A549 treated with AZD2906 at 1 μM for 4 hours (cell line): Measurements from ENCODE around the gene C16orf54. TPM values are rescaled to one million over a fixed set of nuclear protein-coding genes. Genes with fewer than 3 reads are reported as not detected.

Experiments used
- total RNA-seq: library from RNA; stranded (reverse); fragments of 200-300 nt; extraction: Qiagen RNA extraction; gene quantifications from 5 replicates; pipeline ENCODE4 v1.2.3, GENCODE V29; 2022

C16orf54 gene
- total RNA-seq, result not detected in 5 replicates

GRCh38 chr16:29745853-29746345 is at the start of gene C16orf54:
TSS of gene C16orf54 (minus strand) at chr16:29745990. CDS start at chr16:29744951, 1,039 bp downstream.

GRCh38 chr16:29790183-29790948 is 44.6 kb upstream of the C16orf54 start, which contains the start of gene KIF22:
TSS of gene KIF22 (plus strand) at chr16:29790751. CDS start at chr16:29790760, 9 bp downstream.

GRCh38 chr16:29777576-29778350 is 32.0 kb upstream of the C16orf54 start, which contains the start of gene ZG16:
TSS of gene ZG16 (plus strand) at chr16:29778256. CDS start at chr16:29779267, 1,011 bp downstream.

Other genes starting within 250 kb of the C16orf54 start
- gene NPIPB12, start 239.6 kb downstream of the C16orf54 start, total RNA-seq, result 18.9 to 32.2 TPM (median 28.8 TPM) in 5 replicates
- not detected in 5 replicates for gene SPN, start 82.7 kb downstream of the C16orf54 start, total RNA-seq
- gene QPRT, start 66.8 kb downstream of the C16orf54 start, total RNA-seq, result 0.59 to 1.2 TPM (median 0.70 TPM) in 5 replicates
- gene ZG16, start 32.3 kb upstream of the C16orf54 start, total RNA-seq, result not detected in 5 replicates
- 79.8 to 94.5 TPM (median 88.2 TPM) in 5 replicates for gene KIF22, start 44.8 kb upstream of the C16orf54 start, total RNA-seq
- 147 to 170 TPM (median 158 TPM) in 5 replicates for gene MAZ, start 60.5 kb upstream of the C16orf54 start, total RNA-seq
- 0.27 to 0.38 TPM (median 0.32 TPM) in 5 replicates for gene PRRT2, start 66.2 kb upstream of the C16orf54 start, total RNA-seq
- gene PAGR1, start 70.2 kb upstream of the C16orf54 start, total RNA-seq, result 38.1 to 43.0 TPM (median 41.2 TPM) in 5 replicates
- 125 to 150 TPM (median 142 TPM) in 5 replicates for gene MVP, start 74.5 kb upstream of the C16orf54 start, total RNA-seq
- 61.3 to 95.2 TPM (median 91.3 TPM) in 5 replicates for gene CDIPT, start 117.2 kb upstream of the C16orf54 start, total RNA-seq
- gene SEZ6L2, start 153.6 kb upstream of the C16orf54 start, total RNA-seq, result 16.9 to 23.4 TPM (median 21.0 TPM) in 5 replicates
- 14.6 to 28.2 TPM (median 22.7 TPM) in 5 replicates for gene ASPHD1, start 154.5 kb upstream of the C16orf54 start, total RNA-seq
- gene KCTD13, start 180.2 kb upstream of the C16orf54 start, total RNA-seq, result 10.2 to 16.4 TPM (median 14.5 TPM) in 5 replicates
- gene TMEM219, start 216.1 kb upstream of the C16orf54 start, total RNA-seq, result 82.6 to 101 TPM (median 99.1 TPM) in 5 replicates
- gene TAOK2, start 227.9 kb upstream of the C16orf54 start, total RNA-seq, result 25.2 to 31.2 TPM (median 30.1 TPM) in 5 replicates
- 14.6 to 18.0 TPM (median 15.5 TPM) in 5 replicates for gene HIRIP3, start 249.6 kb upstream of the C16orf54 start, total RNA-seq